IgD-negative memory B cell (primary cell): Measurements from ENCODE around the gene PHC2. TPM values are rescaled to one million over a fixed set of nuclear protein-coding genes. Genes with fewer than 3 reads are reported as not detected.

Experiments used
- H3K27ac Mint-ChIP-seq, 3 donors: one replicate each; pipeline ENCODE4 v1.8.0; 2020 to 2022; ENCODE audit warnings: mild to moderate bottlenecking in 3 of 3, mixed read lengths in 3 of 3, moderate library complexity in 1 of 3
- H3K27me3 Mint-ChIP-seq: one replicate; pipeline ENCODE4 v1.8.0; 2021; ENCODE audit warnings: mixed read lengths
- H3K36me3 Mint-ChIP-seq: one replicate; pipeline ENCODE4 v1.8.0; 2020; ENCODE audit warnings: mild to moderate bottlenecking, mixed read lengths
- H3K4me1 Mint-ChIP-seq, 3 donors: one replicate each; pipeline ENCODE4 v1.8.0; 2020 to 2022; ENCODE audit warnings: mixed read lengths in 3 of 3, mild to moderate bottlenecking in 1 of 3
- H3K4me3 Mint-ChIP-seq, 4 donors: one replicate each; pipeline ENCODE4 v1.8.0; 2020 to 2022; ENCODE audit warnings: mild to moderate bottlenecking in 4 of 4, mixed read lengths in 4 of 4, moderate library complexity in 3 of 4
- H3K9me3 Mint-ChIP-seq, 3 donors: one replicate each; pipeline ENCODE4 v1.8.0; 2020 to 2021; ENCODE audit warnings: mixed read lengths in 3 of 3, mild to moderate bottlenecking in 1 of 3
- polyA plus RNA-seq: library from polyadenylated mRNA; unstranded; fragments of 300-500 nt; fragmentation: Illumina TruSeq; gene quantifications from one replicate; pipeline ENCODE4 v1.2.3, GENCODE V29; 2021

The PHC2 gene
- polyA plus RNA-seq, 1 donor from 2014 or later: 7.9 TPM

- H3K4me3 Mint-ChIP-seq: no peak overlapping the region
- no peaks in the 10 kb centered on the region for H3K4me1 Mint-ChIP-seq
- peaks cover 18% of the 10 kb centered on the region for H3K27me3 Mint-ChIP-seq
- H3K36me3 Mint-ChIP-seq: peaks cover 2% of the 10 kb centered on the region
- H3K27ac Mint-ChIP-seq: peak overlapping the region in 1 of 3 donors; percentile 33
- no peaks in the 10 kb centered on the region for H3K9me3 Mint-ChIP-seq
These were observed 8.8 kb upstream of the PHC2 start for GRCh38 chr1:33439662-33440061.

DNA sequence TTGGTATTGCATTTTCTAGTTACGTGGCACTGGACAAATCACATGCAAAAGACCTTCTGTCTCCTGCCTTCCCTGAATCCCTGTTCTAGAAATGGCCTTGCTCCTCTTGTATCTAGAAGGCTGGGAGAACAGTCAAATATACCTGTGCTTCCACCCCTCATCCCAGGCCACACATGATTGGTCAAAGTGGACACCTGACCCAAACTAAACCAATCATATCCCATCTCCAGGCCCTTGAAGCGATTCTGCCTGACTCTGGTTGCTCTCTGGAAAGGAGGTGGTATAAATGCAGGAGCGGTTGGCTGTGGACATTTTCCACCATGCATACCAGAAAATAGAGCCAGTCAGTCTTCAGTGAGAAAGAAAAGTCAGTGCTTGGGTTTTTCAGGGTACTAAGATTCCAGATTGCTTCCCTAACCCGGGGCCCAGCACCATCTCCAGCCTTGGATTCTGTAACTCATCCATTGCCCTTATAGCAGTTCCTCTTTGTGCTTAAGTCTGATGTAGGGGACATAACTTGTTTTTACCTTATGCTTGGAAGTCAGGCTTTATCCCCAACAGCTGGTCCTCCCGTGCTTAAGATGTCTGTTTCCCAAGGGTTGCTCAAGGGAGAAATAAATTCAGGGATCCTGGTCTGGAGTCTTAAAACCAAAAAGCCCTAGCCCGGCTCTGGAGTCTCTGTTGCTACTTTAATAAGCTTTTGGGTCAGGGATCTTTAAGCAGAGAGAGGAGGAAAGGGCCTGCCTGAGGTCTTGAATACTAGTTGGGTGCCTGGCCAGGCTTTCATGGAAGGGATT lies 7.7 kb upstream of the PHC2 start:
- no peaks in the 10 kb centered on the region for H3K9me3 Mint-ChIP-seq
- H3K27me3 Mint-ChIP-seq: peaks cover 18% of the 10 kb centered on the region
- peaks cover 2% of the 10 kb centered on the region for H3K36me3 Mint-ChIP-seq
- no peak overlapping the region for H3K27ac Mint-ChIP-seq
- no peak overlapping the region for H3K4me3 Mint-ChIP-seq
- H3K4me1 Mint-ChIP-seq: no peaks in the 10 kb centered on the region

GRCh38 chr1:33436557-33437285 lies 5.8 kb upstream of the PHC2 start:
- no peaks in the 10 kb centered on the region for H3K4me1 Mint-ChIP-seq
- H3K9me3 Mint-ChIP-seq: no peaks in the 10 kb centered on the region
- H3K4me3 Mint-ChIP-seq: no peak overlapping the region
- peaks cover 2% of the 10 kb centered on the region for H3K36me3 Mint-ChIP-seq
- peaks cover 16% of the 10 kb centered on the region for H3K27me3 Mint-ChIP-seq
- no peak overlapping the region for H3K27ac Mint-ChIP-seq

DNA sequence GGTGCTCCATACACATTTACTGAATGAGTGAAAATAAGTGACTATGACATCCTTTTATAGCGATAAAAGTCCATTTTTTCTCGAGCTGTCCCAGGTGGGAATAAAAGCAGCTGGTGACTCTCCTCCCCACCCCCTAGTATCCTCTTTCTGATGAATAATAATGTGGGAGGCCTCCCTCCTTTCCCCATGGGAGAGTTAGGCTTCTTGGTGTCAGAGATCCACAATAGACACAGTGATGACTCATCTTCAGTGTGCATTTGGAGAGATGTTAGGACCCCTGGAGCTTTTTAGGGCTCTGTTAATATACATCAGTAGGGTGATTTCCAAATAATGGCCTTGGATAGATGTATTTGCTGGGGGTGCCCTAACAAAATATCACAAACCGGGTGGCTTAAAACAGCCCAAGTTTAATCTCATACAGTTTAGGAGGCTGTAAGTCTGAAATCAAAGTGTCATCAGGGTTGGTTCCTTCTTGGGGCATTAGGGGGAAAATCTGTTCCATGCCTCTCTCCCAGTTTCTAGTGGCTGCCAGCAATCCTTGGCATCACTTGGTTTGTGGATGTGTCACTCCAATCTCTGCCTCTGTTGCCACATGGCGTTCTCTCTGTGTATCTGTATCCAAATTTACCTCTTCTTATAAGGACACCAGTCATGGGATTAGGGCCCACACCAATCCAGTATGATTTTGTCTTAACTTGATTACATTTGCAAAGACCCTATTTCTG lies 4.4 kb upstream of the PHC2 start:
- Mint-ChIP-seq H3K4me1 (peaks cover 0 to 2% (median 0%) of the 10 kb centered on the region in 3 donors), H3K36me3 (peaks cover 2% of the 10 kb centered on the region), H3K27ac (no peak overlapping the region), H3K9me3 (no peaks in the 10 kb centered on the region), H3K4me3 (no peak overlapping the region), H3K27me3 (peaks cover 14% of the 10 kb centered on the region)

GRCh38 chr1:33434363-33434750 lies 3.5 kb upstream of the PHC2 start:
- Mint-ChIP-seq H3K9me3 (no peaks in the 10 kb centered on the region), H3K4me3 (no peak overlapping the region), H3K27ac (no peak overlapping the region), H3K36me3 (peaks cover 2% of the 10 kb centered on the region), H3K27me3 (peaks cover 8% of the 10 kb centered on the region), H3K4me1 (peaks cover 0 to 2% (median 0%) of the 10 kb centered on the region in 3 donors)

GRCh38 chr1:33433509-33434362 lies 2.8 kb upstream of the PHC2 start:
- Mint-ChIP-seq H3K27ac (no peak overlapping the region), H3K9me3 (no peaks in the 10 kb centered on the region)

DNA sequence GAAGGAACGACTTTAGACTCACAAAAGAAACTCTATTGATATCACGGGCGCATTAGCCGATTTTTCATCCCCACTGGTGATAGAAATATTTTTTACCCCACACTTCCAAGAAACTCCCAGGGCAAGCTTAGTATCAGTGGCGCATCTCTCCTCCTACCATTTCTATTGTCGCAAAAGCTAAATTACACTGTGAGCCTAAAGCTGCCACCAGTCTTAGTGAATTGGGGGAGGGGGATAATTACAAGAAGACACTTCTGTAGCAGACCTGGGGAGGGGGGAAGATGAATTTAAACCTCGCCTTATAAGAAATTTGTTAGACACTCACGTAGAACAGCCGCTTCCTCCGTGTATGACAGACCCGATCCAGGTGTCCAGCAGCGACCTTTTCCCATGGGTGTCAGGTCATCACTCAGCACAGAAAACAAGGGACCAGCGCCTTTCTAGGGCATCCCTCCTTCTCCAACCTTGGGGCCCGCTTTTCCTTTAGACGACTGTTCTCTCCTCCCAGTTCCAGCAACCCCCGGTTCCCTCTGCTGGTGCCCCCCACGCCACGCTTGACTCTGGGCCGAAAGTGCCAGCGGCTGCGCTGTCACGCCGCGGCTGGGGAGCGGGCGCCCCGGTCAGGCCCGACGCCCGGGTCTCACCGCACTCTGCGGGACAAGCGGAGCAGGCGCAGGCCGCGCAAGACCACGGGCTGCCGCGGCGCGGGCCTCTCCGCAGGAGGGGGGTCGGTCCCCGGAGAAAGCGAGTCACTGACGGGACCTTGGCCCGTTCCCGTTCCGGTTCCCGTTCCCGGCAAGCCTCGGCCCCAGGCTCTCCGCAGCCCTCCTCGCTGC lies 821 bp downstream of the PHC2 start:
- H3K4me1 Mint-ChIP-seq: peaks cover 0 to 2% (median 0%) of the 10 kb centered on the region in 3 donors
- peaks cover 11% of the 10 kb centered on the region for H3K27me3 Mint-ChIP-seq
- H3K4me3 Mint-ChIP-seq: peak overlapping the region in 1 of 4 donors; percentile 63
- no peaks in the 10 kb centered on the region for H3K36me3 Mint-ChIP-seq
- H3K9me3 Mint-ChIP-seq: no peaks in the 10 kb centered on the region
- no peak overlapping the region for H3K27ac Mint-ChIP-seq

More at GRCh38 chr1:33433509-33434362, 2.8 kb upstream of the PHC2 start:
- Mint-ChIP-seq H3K4me3 (no peak overlapping the region), H3K27me3 (peaks cover 5% of the 10 kb centered on the region), H3K4me1 (peaks cover 0 to 2% (median 0%) of the 10 kb centered on the region in 3 donors), H3K36me3 (peaks cover 2% of the 10 kb centered on the region)

- Mint-ChIP-seq H3K27me3 (peaks cover 11% of the 10 kb centered on the region), H3K4me3 (no peak overlapping the region), H3K36me3 (no peaks in the 10 kb centered on the region), H3K4me1 (peaks cover 0 to 2% (median 0%) of the 10 kb centered on the region in 3 donors), H3K9me3 (no peaks in the 10 kb centered on the region), H3K27ac (no peak overlapping the region)
These were observed 1.6 kb downstream of the PHC2 start for GRCh38 chr1:33429332-33429731.

GRCh38 chr1:33428661-33429060 lies 2.2 kb downstream of the PHC2 start:
- Mint-ChIP-seq H3K27me3 (peaks cover 12% of the 10 kb centered on the region), H3K36me3 (no peaks in the 10 kb centered on the region), H3K4me1 (peaks cover 0 to 2% (median 0%) of the 10 kb centered on the region in 3 donors), H3K9me3 (no peaks in the 10 kb centered on the region), H3K4me3 (no peak overlapping the region), H3K27ac (no peak overlapping the region)

DNA sequence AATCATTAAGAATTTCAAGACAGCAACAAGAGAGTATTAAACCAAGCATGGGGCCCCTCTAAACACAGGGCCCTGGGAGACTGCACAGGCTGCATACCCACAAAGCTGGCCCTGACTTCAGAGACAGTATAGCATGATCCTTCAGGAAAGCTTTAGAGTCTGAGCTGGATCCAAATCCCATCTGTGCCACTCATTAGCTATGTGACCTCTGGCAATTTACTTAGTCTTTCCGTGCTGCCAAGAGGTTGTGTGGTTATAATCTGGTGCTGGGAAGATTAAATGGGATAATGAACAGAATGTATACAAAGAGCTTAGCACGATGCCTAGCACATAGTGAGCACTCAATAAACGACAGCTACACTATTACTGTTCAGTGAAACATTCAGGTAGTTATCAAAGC lies 4.0 kb downstream of the PHC2 start:
- Mint-ChIP-seq H3K4me1 (peaks cover 0 to 2% (median 0%) of the 10 kb centered on the region in 3 donors), H3K4me3 (no peak overlapping the region), H3K27ac (no peak overlapping the region), H3K27me3 (peaks cover 17% of the 10 kb centered on the region), H3K36me3 (peaks cover 1% of the 10 kb centered on the region), H3K9me3 (no peaks in the 10 kb centered on the region)

GRCh38 chr1:33425900-33426299 lies 5.0 kb downstream of the PHC2 start:
- no peak overlapping the region for H3K4me3 Mint-ChIP-seq
- no peaks in the 10 kb centered on the region for H3K4me1 Mint-ChIP-seq

GRCh38 chr1:33424610-33425009 lies 6.3 kb downstream of the PHC2 start:
- Mint-ChIP-seq H3K27me3 (peaks cover 13% of the 10 kb centered on the region), H3K36me3 (peaks cover 1% of the 10 kb centered on the region), H3K27ac (no peak overlapping the region), H3K4me1 (no peaks in the 10 kb centered on the region), H3K9me3 (peaks cover 0 to 1% (median 0%) of the 10 kb centered on the region in 3 donors), H3K4me3 (no peak overlapping the region)

More at GRCh38 chr1:33425900-33426299, 5.0 kb downstream of the PHC2 start:
- peaks cover 15% of the 10 kb centered on the region for H3K27me3 Mint-ChIP-seq
- H3K9me3 Mint-ChIP-seq: peaks cover 0 to 1% (median 0%) of the 10 kb centered on the region in 3 donors
- no peak overlapping the region for H3K27ac Mint-ChIP-seq
- peaks cover 1% of the 10 kb centered on the region for H3K36me3 Mint-ChIP-seq

GRCh38 chr1:33424205-33424604 lies 6.7 kb downstream of the PHC2 start:
- Mint-ChIP-seq H3K4me1 (no peaks in the 10 kb centered on the region), H3K36me3 (peaks cover 1% of the 10 kb centered on the region), H3K9me3 (peaks cover 0 to 1% (median 0%) of the 10 kb centered on the region in 3 donors), H3K27me3 (peaks cover 13% of the 10 kb centered on the region), H3K4me3 (no peak overlapping the region), H3K27ac (no peak overlapping the region)
